GM19324 (cell line): ENCODE measurements around the gene CTNNBIP1.
"Not testable (repeated sequence)": the region's sequence is repeated elsewhere in the genome, so short reads cannot be mapped to it uniquely, and the experiment has no call there.

ENCODE experiments used
- ATAC-seq: cut with Tn5 transposase; IDR thresholded peaks from one replicate; pipeline ENCODE4 v1.9.1; 2021; ENCODE audit warnings: mild to moderate bottlenecking, moderate library complexity; ENCODE audit not compliant: unreplicated experiment, low FRiP score

Gene CTNNBIP1

GRCh38 chr1:9814619-9815018 is 95.5 kb downstream of the CTNNBIP1 start:
- ATAC-seq: no peak

- no peak for ATAC-seq
Observed at GRCh38 chr1:9811239-9811966, 98.7 kb downstream of the CTNNBIP1 start.

DNA sequence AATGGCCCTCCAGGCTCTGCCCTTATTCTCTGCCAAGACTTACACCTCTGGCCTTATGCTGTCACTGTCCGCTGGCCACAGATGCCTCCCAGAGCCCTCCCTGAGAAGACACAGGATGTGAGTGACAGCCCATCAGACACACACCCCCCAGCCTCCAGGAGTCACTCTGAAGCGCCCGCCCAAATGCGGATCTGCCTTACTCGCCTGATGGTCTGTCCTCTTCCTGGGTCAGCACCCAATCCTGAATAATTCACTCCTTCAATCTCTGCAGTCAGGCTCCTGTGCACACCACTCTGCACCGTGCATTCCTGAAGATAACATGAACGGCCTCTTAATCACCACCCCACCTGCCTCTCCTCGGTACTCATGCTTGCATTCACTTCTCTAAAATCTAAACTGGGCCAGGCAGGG is 101.0 kb downstream of the CTNNBIP1 start:
- no peak for ATAC-seq

DNA sequence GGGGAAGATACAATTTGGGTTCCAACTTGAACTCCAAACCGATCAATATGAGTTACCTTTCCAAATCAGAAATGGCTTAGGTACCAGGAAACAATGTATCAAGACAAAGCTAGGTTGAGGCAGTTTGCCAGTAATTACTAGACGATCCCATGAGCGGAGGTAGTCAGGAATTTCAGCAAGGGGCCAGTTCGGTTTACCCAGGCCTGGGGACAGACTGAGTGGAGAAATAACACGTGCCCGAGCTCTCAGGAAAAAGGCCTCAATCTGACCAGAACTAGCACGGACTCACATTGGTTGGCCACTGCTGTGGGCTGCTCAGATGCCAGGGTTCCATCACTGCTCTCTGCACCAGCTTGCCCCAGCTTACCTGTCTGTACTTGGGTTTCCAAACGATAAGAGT is 101.6 kb downstream of the CTNNBIP1 start:
- ATAC-seq: no peak

- no peak for ATAC-seq
Observed at GRCh38 chr1:9807541-9807940, 102.5 kb downstream of the CTNNBIP1 start.

DNA sequence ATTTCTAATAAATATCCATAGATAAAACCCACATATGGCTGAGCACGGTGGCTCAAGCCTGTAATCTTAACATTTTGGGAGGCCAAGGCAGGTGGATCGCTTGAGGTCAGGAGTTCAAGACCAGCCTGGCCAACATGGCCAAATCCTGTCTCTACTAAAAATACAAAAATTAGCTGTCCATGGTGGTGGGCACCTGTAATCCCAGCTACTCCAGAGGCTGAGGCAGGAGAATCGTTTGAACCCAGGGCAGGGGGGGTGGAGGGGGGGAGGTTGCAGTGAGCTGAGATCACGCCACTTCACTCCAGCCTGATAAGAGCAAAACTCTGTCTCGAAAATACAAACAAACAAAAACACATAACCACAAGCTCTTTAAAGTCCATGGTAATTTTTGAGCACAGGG is 104.1 kb downstream of the CTNNBIP1 start:
- not testable (repeated sequence) for ATAC-seq

DNA sequence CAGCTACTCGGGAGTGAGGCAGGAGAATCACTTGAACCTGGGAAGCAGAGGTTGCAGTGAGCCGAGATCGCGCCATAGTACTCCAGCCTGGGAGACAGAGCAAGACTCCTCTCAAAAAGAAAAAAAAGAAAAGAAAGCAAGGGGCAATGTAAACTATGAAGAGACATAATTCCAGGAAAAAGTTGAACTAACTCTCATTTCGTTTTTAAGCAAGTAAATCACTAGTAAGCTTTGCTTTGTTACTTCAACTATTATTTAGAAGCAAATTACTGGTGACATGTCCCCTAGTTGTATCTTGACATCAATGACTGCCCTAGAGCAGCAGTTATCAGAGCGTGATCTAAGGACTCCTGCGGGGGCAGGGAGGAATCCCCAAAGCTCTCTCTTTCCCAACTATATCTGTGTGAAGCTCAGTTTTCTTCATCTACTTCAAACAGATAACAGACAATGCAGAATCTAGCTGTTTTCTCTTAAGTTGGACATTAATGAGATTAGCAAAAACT is 105.0 kb downstream of the CTNNBIP1 start:
- ATAC-seq: no peak

DNA sequence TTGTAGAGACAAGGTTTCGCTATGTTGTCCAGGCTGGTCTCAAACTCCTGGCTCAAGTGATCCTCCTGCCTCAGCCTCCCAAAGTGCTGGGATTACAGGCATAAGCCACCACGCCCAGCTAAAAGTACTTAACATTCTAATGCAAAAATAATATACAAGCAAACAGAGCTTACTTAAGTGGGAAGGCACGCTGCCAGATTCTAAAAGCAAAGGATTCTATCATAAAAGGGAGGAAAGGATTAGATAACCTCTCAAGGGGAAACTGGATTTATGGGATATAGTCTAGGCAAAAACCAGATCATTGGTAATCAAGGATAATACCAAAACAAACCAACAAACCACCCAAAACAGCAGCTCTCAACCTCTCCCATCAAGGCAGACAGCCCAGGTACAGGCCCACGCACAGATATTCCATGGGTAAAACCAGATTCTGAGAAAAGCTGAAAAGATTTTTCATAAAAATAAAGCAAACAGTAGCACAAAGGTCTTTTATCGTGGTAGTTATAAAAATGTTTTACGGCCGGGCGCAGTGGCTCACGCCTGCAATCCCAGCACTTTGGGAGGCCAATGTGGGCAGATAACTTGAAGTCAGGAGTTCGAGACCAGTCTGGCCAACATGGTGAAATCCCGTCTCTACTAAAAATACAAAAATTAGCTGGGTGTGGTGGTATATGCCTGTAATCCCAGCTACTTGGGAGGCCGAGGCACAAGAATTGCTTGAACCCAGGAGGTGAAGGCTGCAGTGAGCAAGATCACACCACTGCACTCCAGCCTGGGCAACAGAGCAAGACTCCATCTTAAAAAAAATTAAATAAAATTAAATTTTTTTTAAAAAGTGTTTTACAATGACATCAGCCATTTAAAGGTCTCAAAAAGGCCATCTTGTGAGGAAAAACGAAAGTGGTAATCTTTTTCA is 106.8 kb downstream of the CTNNBIP1 start:
- not testable (repeated sequence) for ATAC-seq

DNA sequence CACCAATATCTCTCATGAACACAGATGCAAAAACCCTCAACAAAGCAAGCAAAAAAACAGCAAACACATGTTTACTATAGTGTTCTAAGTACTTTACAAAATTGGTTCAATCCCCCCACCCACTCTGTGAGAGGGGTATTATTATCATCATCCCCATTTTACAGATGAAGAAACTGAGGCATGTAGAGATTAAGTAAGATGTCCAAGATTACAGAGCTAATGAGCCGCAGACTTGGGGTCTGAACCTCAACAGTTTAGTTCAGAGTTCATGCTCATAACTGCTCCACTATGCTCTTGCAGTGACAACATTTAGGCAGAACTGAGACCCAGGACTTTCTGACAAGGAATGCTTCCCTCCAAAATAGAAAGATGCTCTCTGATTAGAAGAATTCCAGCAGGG is 108.2 kb downstream of the CTNNBIP1 start:
- no peak for ATAC-seq
